Glomerular endothelial cell (primary cell): ENCODE results near the gene XCR1. TPM values are rescaled to one million over a fixed set of nuclear protein-coding genes. Genes with fewer than 3 reads are reported as not detected.

Source experiments
- total RNA-seq: library from RNA; depleted of rRNA; stranded (reverse); fragments of >200 nt; gene quantifications from 2 replicates; pipeline ENCODE4 v1.2.3, GENCODE V29; 2015

The XCR1 gene
- total RNA-seq, 1 donor from 2014 or later: not detected

Other genes starting within 250 kb of the XCR1 start
- not detected in 2 replicates for gene SLC6A20, start 230.9 kb downstream of the XCR1 start, total RNA-seq
- 16.4 and 17.0 TPM in 2 replicates for gene LZTFL1, start 185.4 kb downstream of the XCR1 start, total RNA-seq
- not detected in 2 replicates for gene CCR9, start 140.9 kb downstream of the XCR1 start, total RNA-seq
- gene CXCR6, start 84.0 kb downstream of the XCR1 start, total RNA-seq: not detected in 2 replicates
- gene FYCO1, start 31.7 kb downstream of the XCR1 start, total RNA-seq: 29.3 and 32.0 TPM in 2 replicates
- gene CCR1, start 180.8 kb upstream of the XCR1 start, total RNA-seq: not detected in 2 replicates
- not detected in 2 replicates for gene CCR3, start 215.0 kb upstream of the XCR1 start, total RNA-seq